Effector CD4-positive, alpha-beta T cell (primary cell): ENCODE data around the gene CDH12.
"Not testable (repeated sequence)": the region's sequence is repeated elsewhere in the genome, so short reads cannot be mapped to it uniquely, and the experiment has no call there.

Experiments
- DNase-seq: peaks from one replicate; pipeline ENCODE4 v3.0.0-alpha.2; 2020

Gene CDH12

DNA sequence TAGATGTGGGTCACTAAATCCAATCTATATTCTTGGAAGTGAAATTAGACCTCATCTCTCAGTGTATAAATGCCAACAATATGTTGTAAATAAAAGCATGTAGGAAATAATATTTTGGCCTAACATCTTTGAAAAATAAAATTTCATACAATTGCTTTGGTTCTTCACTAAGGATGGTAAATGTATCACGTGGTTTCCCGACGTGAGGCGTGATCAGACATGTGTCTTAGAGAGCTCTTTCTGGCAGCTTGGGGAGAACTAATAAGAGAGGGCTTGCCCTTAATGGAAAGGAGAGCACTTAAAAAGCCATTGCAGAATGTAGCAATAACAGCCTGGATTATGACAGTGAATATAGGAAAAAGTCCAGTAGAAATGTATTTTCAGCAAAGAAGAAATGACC is 602.6 kb downstream of the CDH12 start:
- no peak for DNase-seq

DNA sequence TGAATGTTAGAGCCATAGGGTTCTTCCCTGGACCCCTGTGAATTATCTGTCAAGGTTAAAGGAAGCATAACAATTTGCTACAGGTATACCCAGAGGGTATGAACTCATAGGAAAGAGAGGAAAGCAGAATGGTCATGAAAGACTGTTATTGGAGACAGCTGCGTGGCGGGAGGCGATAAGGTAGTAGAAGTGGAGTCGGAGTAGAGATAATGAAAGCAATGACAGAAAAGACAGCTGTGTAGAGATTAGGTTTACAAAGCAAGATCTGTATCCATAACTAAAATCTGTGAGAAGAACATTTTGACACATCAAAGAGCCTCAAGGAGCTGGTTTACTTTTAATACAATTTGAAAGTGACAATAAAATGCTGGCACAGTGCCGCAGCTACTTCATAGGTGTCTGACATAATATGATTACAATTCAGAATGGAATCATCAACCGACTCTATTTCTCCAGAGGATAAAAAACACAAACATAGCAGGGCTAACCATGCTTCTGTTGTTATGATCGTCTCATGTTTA is 603.9 kb downstream of the CDH12 start:
- DNase-seq = no peak

DNA sequence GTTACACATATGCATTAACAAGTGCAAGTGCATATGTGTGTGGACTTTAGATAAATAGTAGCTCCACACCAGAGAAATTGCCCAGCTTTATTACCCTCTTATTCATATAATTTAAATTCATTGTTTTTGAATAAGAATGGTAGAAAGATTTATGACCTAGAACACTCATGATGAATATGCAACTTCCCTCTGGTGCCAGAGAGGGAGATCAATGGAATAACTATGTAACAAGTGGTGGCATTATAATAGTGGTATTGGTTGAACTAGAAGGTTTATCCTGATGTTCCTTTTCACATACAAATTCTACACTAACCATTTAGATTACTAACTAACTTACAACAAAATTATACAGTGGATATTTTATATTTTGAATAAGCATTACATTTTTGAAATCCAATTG is 607.4 kb downstream of the CDH12 start:
- no peak for DNase-seq

DNA sequence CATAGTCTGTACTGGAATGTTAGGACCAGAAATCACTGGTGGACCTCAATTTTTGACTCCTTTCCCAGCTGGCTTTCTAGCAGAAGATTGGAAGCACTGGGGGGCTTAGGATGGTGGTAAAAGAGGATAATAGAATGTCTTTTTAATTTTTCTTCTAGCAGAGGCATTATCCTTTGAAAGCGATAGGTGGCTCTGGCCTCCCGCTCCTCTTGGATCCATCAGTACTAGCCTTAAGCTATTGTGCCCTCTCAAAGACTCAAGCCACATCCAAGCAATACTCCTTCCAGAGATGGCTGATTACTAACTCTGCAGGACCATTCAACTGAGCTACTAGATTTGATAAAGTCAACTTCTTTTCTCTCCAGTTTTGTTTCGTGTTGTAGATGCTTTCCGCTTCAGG is 610.6 kb downstream of the CDH12 start:
- DNase-seq = no peak

DNA sequence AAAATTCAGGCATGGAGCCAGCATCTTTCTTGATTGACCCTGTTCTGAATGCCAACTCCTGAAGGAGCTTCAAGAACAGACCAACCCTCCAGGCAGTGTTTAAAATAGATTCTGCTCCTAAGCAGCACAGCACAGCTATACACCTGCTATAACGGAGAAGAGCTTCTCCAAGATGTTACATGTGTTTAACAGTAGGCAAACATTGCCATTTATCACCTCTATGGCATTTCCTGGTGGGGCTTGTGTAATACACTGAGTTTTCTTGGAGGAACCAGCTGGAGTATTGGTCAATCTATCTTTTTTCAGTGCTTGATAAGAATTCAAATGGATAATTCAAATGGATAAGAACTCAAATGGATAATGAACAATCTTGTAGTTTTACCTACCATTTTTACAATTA is 615.1 kb downstream of the CDH12 start:
- no peak for DNase-seq

DNA sequence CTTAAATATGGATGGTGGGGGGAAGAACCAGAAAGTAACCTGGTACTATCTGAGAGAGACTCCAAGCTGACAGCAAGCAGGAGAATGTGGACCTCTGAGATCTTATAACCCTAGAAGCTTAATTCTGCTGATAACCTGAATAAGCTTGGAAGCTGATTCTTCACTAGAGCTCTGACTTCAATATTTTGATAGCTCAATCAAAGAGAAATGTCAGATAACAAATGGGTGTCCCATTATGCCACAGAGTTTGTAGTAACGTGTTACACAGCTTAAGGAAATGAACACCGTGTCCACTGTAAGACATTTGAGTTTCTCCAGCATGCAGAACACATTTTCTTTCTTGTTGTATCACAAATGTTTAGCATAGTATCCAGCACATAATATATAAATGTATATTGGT is 626.7 kb downstream of the CDH12 start:
- no peak for DNase-seq

DNA sequence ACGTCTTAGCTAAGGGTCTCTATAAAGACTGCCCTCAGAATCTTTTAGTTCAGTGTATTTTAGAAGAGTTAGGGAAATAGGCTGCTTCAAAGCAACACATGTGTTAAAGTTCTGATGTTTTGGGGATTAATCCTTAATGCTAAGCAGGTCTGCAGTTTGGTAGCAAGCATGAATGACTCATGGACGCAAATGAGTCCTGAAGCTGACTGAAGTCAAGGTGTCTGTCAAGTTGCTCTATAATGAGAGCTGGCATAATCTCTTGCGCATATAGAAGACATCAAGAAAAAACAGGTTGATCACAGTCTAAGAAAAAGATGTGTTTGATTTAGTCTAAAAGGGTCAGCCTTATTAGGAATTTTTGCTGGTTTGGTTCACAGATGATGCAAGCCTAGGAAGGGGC is 630.1 kb downstream of the CDH12 start:
- no peak for DNase-seq

DNA sequence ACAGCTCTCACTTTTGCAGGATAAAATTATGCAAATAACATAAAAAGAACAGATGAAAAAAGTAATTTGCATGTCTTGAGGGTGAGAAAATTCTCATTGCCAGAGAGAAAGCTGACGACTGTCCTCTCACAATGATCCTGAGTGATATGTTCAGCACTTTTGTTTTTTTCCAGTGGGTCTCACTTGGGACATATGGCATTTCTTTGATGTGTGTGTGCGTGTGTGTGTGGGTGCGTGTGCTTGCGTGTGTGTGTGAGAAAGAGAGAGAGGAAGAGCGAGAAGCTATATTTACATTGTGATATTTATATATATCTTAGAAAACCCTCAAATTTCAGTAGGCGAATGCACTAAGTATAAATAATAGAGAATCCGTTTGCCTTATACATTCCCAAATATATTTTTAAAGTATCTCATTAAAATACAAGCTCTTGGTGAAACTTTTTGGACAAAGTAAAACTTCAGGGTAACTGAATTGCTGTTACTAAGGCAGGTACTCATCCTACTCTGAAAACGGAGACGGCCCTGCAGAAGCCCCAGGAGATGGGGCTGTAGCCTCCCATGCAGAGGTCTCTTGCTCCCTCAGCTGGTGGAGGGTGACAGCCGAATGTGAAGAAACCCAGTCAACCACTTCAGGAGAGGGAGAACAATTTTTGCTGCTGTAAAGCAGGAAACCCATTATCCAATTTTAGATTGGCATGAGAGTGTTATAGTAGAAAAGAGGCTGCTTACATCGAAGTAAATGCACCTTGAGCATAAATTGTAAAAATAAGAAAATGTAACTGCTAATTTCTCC is 639.2 kb downstream of the CDH12 start:
- not testable (repeated sequence) for DNase-seq

DNA sequence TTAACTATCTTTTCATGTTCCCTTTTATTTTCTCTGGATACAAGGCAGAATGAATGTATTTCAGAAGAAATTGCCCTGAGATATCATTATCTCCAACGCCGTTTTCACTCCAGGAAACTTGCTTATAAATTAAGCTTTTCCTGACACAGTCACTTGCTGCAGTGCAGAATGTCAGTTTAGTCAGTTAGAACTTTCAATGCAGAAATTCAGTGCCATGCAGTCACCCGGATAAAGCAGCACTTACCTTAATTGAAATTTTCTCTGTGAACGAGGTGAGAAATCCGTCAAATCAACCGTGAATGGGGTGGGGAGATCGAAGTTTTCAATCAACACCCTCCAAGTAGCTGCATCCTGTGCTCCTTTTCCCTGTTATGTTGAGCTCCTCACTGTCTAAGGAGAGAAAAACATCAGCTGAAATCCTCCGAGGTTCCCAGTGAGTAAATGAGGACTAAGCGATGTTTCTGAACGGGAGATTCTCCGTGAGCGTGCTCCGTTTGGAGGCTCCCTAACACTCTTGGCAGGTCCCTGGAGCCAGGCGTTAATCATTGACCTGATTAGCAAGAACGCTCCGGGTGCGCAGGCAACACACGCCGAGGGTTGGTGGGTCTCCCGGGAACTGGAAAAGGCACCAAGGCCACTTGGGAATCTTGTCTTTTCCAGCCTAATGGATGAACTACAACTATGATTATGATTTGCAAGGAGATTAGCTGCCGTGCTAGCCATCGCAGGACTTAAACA is 640.7 kb downstream of the CDH12 start:
- DNase-seq = not testable (repeated sequence)

DNA sequence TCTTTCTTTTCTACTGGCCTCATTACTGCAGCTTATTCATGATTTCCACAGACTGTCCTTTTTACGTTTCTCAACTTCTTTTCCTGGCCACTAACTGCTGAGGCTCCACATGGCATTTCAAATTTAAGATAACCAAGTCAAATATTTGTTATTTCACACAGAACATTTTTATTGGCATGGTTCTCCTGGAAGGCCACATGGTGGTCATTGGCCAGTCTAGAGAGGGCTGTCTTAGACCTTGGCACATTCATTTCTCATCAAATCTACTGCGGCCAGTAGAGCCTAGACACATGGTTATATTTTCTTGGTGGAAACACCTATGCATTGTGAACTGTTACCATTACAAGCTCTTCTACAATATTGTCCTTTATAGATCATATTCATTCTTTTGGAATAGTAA is 644.7 kb downstream of the CDH12 start:
- not testable (repeated sequence) for DNase-seq

DNA sequence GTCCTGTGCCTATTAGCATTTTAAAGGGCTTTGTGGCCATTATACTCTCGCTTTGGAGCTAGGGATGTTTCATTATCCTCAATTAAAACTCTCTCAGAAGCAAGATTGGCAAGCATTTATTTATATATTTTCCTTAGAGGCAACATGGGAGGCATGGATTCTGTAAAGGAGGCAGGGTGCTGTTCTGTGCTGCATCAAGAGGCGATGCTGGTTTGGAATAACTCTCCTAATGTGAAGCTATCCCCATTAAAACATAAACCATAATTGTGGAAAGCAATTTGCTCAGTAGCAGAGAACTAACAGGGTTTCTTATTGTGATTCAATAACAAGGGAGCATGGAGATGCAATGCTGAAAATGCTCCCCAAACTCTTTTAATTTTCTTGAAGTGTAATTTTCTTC is 664.5 kb downstream of the CDH12 start:
- DNase-seq = not testable (repeated sequence)

DNA sequence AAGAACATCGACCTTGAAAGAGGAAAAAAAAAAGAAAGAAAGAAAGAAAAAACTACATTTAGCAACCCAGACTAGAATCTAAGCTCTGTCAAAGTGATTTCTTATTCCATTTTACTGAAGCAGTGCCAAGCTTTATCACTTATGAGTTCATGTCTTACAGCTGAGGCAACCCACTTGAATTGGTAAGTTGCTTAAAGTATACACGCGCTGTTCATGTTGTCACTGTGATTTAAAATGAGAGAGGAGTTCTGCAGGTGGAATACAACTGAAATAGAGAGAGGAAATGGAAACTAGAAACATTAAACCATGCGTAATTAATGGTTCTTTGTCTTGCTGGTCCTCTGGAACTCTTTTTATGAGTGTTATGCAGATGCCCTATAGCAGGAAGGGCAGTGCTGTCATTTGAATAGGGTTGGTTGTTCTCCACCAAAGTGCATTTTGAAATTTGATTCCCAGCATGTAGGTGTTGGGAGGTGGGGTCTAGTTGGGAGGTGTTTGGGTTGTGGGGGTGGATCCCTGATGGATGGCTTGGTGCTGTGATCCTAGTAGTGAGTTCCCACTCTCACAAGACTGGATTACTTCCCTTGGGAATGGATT is 665.4 kb downstream of the CDH12 start:
- DNase-seq = not testable (repeated sequence)

DNA sequence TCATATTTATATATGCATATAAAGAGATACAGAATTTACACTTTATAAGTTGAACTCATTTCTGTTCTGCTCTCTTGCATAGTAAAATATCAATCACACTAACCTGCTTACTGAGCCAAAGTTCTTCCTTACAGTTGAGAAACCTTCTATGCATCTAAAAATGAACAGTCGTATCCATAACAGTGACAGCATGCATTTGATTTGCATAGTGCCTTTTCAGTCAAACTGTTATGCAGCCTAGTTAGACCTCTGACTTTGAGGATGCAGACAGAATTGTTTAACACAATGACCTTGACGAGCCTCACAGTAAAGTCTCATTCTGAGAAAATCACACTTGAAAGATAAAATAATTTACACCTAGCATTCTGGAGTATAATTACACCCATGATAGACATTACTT is 683.9 kb downstream of the CDH12 start:
- DNase-seq = not testable (repeated sequence)

DNA sequence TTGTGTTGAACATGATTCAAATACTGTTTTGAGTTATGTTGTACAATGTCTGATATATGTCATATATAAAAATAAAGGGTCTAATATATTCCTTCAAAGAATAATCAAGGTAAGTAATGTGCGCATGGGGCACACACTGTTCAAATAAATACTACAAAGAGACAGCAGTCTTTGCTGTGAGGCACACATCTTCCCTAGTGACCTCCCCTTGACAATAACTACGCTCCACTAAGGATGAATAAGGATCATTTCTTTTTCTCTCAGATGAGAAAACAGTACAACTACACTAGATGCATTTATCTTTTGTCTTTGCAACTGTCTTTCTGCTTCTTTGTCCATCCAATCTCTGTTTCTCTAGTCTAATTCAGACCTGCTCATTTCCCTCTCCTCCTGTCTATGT is 684.4 kb downstream of the CDH12 start:
- DNase-seq = not testable (repeated sequence)

DNA sequence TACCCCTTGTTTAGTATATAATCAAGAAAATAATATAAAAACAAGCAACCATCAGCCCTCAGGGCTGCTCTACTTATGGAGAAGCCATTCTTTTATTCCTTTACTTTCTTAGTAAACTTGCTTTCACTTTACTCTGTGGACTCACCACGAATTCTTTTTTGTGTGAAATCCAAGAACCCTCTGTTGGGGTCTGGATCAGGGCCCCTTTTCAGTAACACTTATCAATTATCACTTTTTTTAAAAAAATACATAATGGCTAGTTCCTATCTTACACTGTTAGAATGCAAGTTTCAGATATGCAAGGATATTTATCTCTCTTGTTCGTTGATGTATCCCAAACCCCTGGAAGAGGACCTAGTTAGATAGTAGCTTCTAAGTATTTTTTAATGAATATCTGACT is 687.2 kb downstream of the CDH12 start:
- DNase-seq = not testable (repeated sequence)

DNA sequence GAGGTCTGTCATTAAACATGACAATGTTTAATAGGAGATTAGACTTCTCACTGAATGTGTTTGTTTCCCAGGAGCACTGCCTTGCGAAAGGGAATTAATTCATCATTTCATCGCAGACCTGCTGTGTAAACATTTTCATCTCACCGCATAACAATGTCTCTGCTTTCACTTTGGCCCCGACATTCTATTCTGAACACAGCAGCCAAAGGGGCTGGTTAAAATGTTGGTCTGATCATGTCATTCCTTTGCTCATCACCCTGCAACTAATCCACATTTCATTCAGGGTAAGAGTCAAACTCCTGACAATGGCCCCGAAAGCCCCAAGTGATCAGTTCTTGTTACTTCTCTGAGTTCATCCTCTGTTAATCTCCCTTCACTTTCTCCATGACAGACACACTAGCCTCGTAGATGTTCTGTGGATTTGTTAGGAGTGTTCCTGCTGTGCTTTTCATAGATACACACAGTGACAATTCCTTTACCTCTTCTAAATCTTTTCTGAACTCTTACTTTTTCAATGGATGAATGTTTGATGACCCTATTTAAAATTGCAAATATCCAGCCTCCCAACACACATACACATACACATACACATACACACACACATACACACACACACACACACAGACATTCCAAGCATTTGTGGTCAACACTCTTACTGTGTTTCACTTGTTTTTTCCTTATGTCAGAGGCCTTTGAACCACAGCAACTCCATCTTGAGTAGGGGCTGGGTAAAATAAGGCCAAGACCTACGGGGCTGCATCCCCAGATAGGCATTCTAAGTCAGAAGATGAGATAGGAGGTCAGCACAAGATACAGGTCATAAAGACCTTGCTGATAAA is 688.0 kb downstream of the CDH12 start:
- DNase-seq = not testable (repeated sequence)

DNA sequence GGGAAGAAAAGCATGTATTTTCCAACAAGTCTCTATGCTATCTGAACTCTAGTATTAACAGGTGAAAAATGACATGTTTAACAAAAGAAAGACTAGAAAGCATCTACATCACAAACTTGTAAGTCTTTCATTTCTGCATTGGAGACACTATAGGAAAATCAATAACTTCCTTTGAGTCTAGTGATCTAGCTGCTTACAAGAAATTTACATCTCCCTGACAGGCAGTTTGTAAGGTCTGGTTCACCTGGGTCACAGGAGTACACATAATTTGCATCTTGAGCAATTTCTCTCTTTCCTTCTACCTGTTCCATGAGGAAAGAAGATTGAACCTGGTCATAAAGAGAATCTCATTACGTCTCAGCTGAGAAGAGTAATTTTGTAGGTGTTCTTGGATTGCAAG is 696.2 kb downstream of the CDH12 start:
- not testable (repeated sequence) for DNase-seq

DNA sequence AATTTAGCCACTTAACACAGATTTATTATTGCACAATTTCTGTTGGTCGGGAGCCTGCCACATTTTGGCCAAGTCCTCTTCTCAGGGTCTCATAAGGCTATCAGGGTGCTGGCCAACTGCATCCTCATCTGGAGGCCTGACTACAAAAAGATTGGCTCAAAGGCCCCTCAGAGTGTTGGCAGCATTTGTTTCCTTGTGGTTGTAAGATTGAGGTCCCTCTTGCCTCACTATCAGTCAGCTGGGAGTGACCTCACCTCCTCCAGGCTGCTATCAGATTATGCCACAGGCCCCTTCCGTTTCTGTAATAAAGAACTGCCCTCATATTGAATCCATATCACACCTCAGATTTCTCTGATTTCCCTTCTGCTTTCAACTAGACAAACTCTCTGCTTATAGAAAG is 698.4 kb downstream of the CDH12 start:
- DNase-seq = not testable (repeated sequence)

DNA sequence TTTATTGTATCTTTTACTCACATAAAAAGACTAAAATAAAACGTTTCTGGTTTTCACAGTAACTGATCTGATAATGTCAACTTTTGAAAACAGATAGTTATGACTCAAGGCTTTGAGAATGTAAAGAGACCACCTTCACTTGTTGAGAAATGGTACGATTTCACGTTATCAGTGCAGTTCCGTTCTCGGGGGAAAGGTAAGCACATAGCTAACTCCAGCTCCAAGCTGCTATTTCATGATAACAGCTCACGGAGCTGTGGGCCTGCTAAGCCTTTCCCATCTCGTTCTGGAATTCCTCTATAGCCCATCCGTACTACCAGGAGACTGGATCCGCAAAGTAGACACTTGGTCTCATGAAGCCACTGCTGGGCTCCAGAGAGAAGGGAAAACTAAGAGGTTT is 701.3 kb downstream of the CDH12 start:
- not testable (repeated sequence) for DNase-seq

DNA sequence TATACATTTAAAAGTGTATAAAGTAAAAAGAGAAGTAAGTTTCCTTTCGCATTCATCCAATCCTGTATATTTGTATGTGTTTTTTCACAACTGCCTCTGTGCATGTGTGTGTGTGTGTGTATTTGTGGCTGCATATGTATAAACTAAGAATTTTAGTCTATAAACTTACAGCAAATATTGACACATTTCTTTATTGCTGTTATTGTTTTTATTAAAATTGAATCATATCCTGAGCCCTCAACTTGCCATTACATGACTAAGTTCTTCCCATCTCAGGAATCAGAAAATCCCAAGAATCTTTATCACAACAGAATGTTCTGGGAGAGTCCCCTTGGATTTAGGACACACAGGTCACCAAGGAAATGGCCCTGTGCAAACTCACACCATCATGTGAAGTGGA is 712.7 kb downstream of the CDH12 start:
- DNase-seq = not testable (repeated sequence)

DNA sequence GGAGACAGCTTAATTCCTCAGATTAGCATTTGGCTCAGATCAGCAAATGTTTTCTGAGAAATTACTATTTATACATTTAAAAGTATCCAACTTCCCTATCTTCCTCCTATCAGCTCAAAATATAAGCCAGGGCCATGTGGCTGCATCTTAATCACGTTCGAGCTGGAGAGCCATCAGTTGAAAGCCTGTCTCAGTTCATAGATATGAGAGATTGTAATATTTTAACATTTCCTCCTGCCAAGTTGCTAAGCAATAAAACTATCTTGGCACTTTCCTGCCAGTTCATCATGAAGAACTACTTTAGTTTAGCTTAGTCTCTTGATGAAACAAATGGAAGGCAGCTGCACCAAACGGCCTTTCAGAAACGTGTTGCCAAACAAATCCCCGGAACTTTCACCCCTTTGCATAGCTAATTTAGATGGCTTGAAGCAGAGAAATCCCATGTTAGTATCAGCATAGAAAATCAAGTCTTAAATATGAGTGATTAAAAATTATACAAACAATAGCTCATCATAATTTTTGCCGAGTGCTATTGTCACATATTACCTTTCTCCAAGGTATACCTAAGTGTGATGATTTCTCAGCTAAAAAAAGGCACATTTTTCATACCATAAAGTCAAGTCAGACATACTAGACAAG is 713.4 kb downstream of the CDH12 start:
- not testable (repeated sequence) for DNase-seq

DNA sequence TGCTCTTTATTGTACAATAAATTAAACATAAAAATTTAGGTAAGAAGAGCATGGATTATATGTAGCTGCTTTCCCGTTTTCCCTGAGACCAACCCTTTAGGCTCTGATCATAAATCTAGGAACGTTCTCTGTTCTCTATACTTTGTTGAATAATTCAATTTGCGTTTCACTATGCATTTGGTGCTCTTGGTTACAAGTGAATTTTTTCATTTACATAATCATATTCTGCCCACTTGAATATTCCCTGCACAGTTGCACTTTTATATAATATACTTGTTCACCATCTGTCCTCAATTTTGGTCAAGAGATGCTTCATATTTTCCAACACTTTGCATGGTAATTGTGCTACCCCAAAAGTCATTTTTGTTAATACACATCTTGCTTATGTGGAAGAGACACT is 741.8 kb downstream of the CDH12 start:
- DNase-seq = no peak
